Esophagus muscularis mucosa (tissue), 4 donors: Measurements from ENCODE around the gene ANLN. TPM values are rescaled to one million over a fixed set of nuclear protein-coding genes. Genes with fewer than 3 reads are reported as not detected.
A peak's percentile ranks its signal among the peaks of the same experiment; 100 is the strongest.

Experiments used
- DNase-seq: peaks from one replicate; pipeline ENCODE4 v3.0.0-alpha.2; 2017; ENCODE audit errors: extremely low spot score
- H3K27ac ChIP-seq, 4 donors: fragments of 200-600 bp; sonication (generic); replicated peaks in 1 of 4; 1 replicate in 3 of 4; 2 replicates in 1 of 4; pipeline ENCODE4 v1.5.1; 2016 to 2019; ENCODE audit warnings: mild to moderate bottlenecking in 1 of 4
- H3K27me3 ChIP-seq, 4 donors: fragments of 200-600 bp; sonication (generic); one replicate each; pipeline versions ENCODE4 v1.5.1 to v1.6.0; 2016 to 2019
- H3K36me3 ChIP-seq, 4 donors: fragments of 200-600 bp; sonication (generic); one replicate each; pipeline ENCODE4 v1.5.1; 2016 to 2019
- H3K4me1 ChIP-seq, 4 donors: fragments of 200-600 bp; sonication (generic); one replicate each; pipeline ENCODE4 v1.5.1; 2016 to 2019
- H3K4me3 ChIP-seq, 4 donors: fragments of 200-600 bp; sonication (generic); 1 replicate in 2 of 4; 2 replicates in 2 of 4; pipeline ENCODE4 v1.5.1; 2016 to 2019; ENCODE audit warnings: mild to moderate bottlenecking in 4 of 4, moderate library complexity in 1 of 4
- H3K9me3 ChIP-seq, 4 donors: fragments of 200-600 bp; sonication (generic); 1 replicate in 3 of 4; 2 replicates in 1 of 4; pipeline ENCODE4 v1.5.1; 2016 to 2019
- CTCF ChIP-seq, 3 experiments: fragments of 200-600 bp in 2 of 3; fragments of 450-650 bp in 1 of 3; sonication (generic) in 2 of 3; IDR thresholded peaks; one replicate each; pipeline ENCODE4 v1.5.1; 2017 to 2019; ENCODE audit warnings: antibody characterized with exemption in 3 of 3, mild to moderate bottlenecking in 2 of 3, moderate library complexity in 1 of 3
- EP300 ChIP-seq: sonication (generic); formaldehyde crosslinking; IDR thresholded peaks from one replicate; pipeline ENCODE4 v1.6.1; 2017; ENCODE audit warnings: antibody characterized with exemption
- POLR2A ChIP-seq: fragments of 450-650 bp; IDR thresholded peaks from one replicate; pipeline ENCODE4 v1.6.1; 2017; ENCODE audit warnings: antibody characterized with exemption, moderate library complexity, mild to moderate bottlenecking, low read depth
- POLR2AphosphoS5 ChIP-seq, 2 donors: sonication (generic); formaldehyde crosslinking; IDR thresholded peaks; one replicate each; pipeline ENCODE4 v1.6.1; 2017; ENCODE audit warnings: antibody characterized with exemption in 2 of 2
- WGBS: methylation state at CpG from one replicate; pipeline ENCODE4 v1.1.5; 2018; 5-methylcytosine and 5-hydroxymethylcytosine counted together
- intact Hi-C: fragments of 100-400 bp; cut with DNase I; formaldehyde crosslinking; loops from one replicate; pipeline ENCODE4 v1.15.1; 2023
- total RNA-seq, 4 donors: library from RNA; depleted of rRNA; stranded (reverse); fragments of >200 nt; gene quantifications; one replicate each; pipeline versions ENCODE4 v1.1.0 to v1.2.1, GENCODE V29; 2016

The ANLN gene
- total RNA-seq, 4 donors from 2014 or later: 4.1 to 11.2 (median 8.0) TPM

DNA sequence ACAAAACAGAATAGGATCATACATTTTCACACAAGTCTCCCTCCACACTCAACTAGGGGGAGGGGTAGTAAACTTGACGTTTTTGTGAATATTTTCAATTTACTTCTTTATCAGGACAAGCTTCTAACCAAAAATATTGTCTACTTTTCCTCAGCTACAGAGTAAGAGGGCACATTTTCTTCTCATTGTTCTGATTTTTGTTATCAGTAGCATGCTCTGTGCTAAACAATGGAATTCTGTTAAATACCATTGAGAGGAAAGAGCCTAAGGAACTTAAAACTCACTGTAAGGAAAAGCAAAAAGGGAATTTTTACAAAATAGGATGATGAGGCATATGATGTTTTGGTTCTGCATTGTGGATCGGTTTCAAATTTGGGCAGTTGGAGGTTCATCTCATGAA is 41.2 kb downstream of the ANLN start:
- no peaks in the 10 kb centered on the region for H3K36me3 ChIP-seq
- intact Hi-C loops: no loop called here
- TF ChIP-seq POLR2AphosphoS5 (IDR thresholded peaks at IDR 0.05) (no peak), POLR2A (no peak), EP300 (no peak), CTCF (IDR thresholded peaks at IDR 0.05) (no peak)
- no peak overlapping the region for H3K4me3 ChIP-seq
- 95% methylated on average over 2 of the region's 2 CpGs for WGBS
- H3K4me1 ChIP-seq: no peaks in the 10 kb centered on the region
- H3K27me3 ChIP-seq: no peaks in the 10 kb centered on the region
- DNase-seq: no peak
- H3K9me3 ChIP-seq: peaks cover 0 to 10% (median 0%) of the 10 kb centered on the region in 4 donors
- no peak overlapping the region for H3K27ac ChIP-seq

- H3K4me1 ChIP-seq: peaks cover 0 to 9% (median 8%) of the 10 kb centered on the region in 4 donors
- no peaks in the 10 kb centered on the region for H3K27me3 ChIP-seq
- no peaks in the 10 kb centered on the region for H3K9me3 ChIP-seq
- no peaks in the 10 kb centered on the region for H3K36me3 ChIP-seq
- WGBS: 100% methylated on average over 4 of the region's 4 CpGs
- intact Hi-C loops: no loop called here
- no peak for DNase-seq
- H3K4me3 ChIP-seq: no peak overlapping the region
- TF ChIP-seq POLR2A: no peak
- no peak for TF ChIP-seq CTCF (IDR thresholded peaks at IDR 0.05)
- no peak for TF ChIP-seq EP300
- TF ChIP-seq POLR2AphosphoS5 (IDR thresholded peaks at IDR 0.05): no peak
- H3K27ac ChIP-seq: no peak overlapping the region
These were observed 48.5 kb downstream of the ANLN start for GRCh38 chr7:36438211-36438610.

GRCh38 chr7:36439624-36440023 is 50.0 kb downstream of the ANLN start:
- Histone ChIP-seq H3K36me3 (no peaks in the 10 kb centered on the region), H3K27ac (no peak overlapping the region), H3K27me3 (no peaks in the 10 kb centered on the region), H3K9me3 (no peaks in the 10 kb centered on the region), H3K4me1 (peaks cover 0 to 9% (median 8%) of the 10 kb centered on the region in 4 donors), H3K4me3 (no peak overlapping the region)
- intact Hi-C loops: no loop called here
- DNase-seq: no peak
- TF ChIP-seq CTCF (IDR thresholded peaks at IDR 0.05) (no peak), EP300 (no peak), POLR2A (no peak)
- 88% methylated on average over 2 of the region's 2 CpGs for WGBS

- TF ChIP-seq CTCF (IDR thresholded peaks at IDR 0.05) (peak; percentile 46 to 49 (median 47)), POLR2AphosphoS5 (IDR thresholded peaks at IDR 0.05) (no peak)
- no peak for DNase-seq
- Histone ChIP-seq H3K27me3 (no peaks in the 10 kb centered on the region), H3K9me3 (no peaks in the 10 kb centered on the region), H3K4me3 (no peak overlapping the region), H3K4me1 (peaks cover 0 to 9% (median 8%) of the 10 kb centered on the region in 4 donors), H3K36me3 (no peaks in the 10 kb centered on the region), H3K27ac (no peak overlapping the region)
- 44% methylated on average over 3 of the region's 3 CpGs for WGBS
- intact Hi-C loops: no loop called here
These were observed 51.2 kb downstream of the ANLN start for GRCh38 chr7:36440880-36441279.

DNA sequence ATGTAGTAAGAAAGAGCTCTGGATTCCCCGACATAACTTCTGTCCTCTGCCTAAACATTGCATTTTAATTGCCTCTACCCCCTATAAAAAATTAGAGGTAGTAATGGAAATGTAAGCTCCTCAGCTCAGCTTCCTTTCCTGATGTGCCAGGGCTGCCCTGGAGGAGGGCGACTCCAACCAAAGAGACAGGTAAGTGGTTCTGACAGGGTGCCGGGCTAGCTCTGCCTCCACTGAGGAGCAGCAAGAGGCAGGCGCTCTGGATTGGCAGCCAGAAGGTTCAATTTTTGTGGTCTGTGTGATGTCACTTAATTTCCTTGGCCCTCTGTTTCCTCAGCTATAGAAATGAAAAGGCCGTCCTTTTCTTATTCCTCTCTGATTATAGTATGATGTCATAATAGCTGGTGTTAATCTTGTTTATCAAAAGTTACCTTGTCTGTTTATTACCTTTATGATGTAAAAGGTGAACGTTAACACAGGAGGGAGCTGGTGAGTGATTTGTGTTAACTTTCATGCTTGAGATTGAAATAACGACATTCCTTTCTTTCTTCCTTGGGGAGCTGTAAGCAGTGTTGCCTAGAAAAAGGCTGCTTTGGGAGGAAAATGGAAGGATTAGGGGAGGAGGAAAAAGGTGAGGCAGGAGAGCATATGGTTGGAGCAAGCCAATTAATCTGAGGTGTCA is 51.8 kb downstream of the ANLN start:
- WGBS: 76% methylated on average over 7 of the region's 7 CpGs
- no peaks in the 10 kb centered on the region for H3K36me3 ChIP-seq
- no peaks in the 10 kb centered on the region for H3K27me3 ChIP-seq
- H3K27ac ChIP-seq: no peak overlapping the region
- no peak for TF ChIP-seq CTCF (IDR thresholded peaks at IDR 0.05)
- TF ChIP-seq POLR2A: no peak
- TF ChIP-seq POLR2AphosphoS5 (IDR thresholded peaks at IDR 0.05): no peak
- TF ChIP-seq EP300: no peak
- peaks cover 0 to 9% (median 8%) of the 10 kb centered on the region in 4 donors for H3K4me1 ChIP-seq
- no peak for DNase-seq
- intact Hi-C loops: no loop called here
- no peak overlapping the region for H3K4me3 ChIP-seq
- H3K9me3 ChIP-seq: no peaks in the 10 kb centered on the region
